ENCODE measurements around the gene FRAS1. TPM values are rescaled to one million over a fixed set of nuclear protein-coding genes. Genes with fewer than 3 reads are reported as not detected.
"Not testable (repeated sequence)": the region's sequence is repeated elsewhere in the genome, so short reads cannot be mapped to it uniquely, and the experiment has no call there.

FRAS1 gene
- total and polyA plus RNA-seq, 8 donors: 15.3 to 48.9 (median 40.4) TPM

GRCh38 chr4:78324625-78325024 lies 267.5 kb downstream of the FRAS1 start:
- Histone ChIP-seq H3K4me3 (no peak overlapping the region), H3K9me3 (no peaks in the 10 kb centered on the region), H3K27ac (no peak overlapping the region), H3K36me3 (no peaks in the 10 kb centered on the region), H3K27me3 (no peaks in the 10 kb centered on the region), H3K4me1 (no peaks in the 10 kb centered on the region)
- intact Hi-C loops (cut with DNase I): no loop called here
- no peak for DNase-seq
- TF ChIP-seq CTCF (IDR thresholded peaks at IDR 0.05): no peak
- no peak for ATAC-seq

GRCh38 chr4:78325271-78326157 lies 268.4 kb downstream of the FRAS1 start:
- Histone ChIP-seq H3K4me3 (no peak overlapping the region), H3K27ac (no peak overlapping the region), H3K27me3 (no peaks in the 10 kb centered on the region), H3K4me1 (no peaks in the 10 kb centered on the region), H3K36me3 (no peaks in the 10 kb centered on the region), H3K9me3 (no peaks in the 10 kb centered on the region)
- intact Hi-C loops (cut with DNase I): no loop called here
- TF ChIP-seq CTCF (IDR thresholded peaks at IDR 0.05): no peak
- no peak for DNase-seq
- ATAC-seq: no peak

GRCh38 chr4:78328591-78328990 lies 271.5 kb downstream of the FRAS1 start:
- intact Hi-C loops (cut with DNase I): not testable (repeated sequence)

GRCh38 chr4:78331186-78331585 lies 274.1 kb downstream of the FRAS1 start:
- no peaks in the 10 kb centered on the region for H3K36me3 ChIP-seq
- H3K4me1 ChIP-seq: no peaks in the 10 kb centered on the region
- H3K4me3 ChIP-seq: no peak overlapping the region
- no peak for ATAC-seq
- H3K27ac ChIP-seq: no peak overlapping the region
- TF ChIP-seq CTCF (IDR thresholded peaks at IDR 0.05): no peak
- H3K9me3 ChIP-seq: no peaks in the 10 kb centered on the region
- no peaks in the 10 kb centered on the region for H3K27me3 ChIP-seq
- intact Hi-C loops (cut with DNase I): no loop called here
- no peak for DNase-seq

More at GRCh38 chr4:78328591-78328990, 271.5 kb downstream of the FRAS1 start:
- H3K36me3 ChIP-seq, ATAC-seq, H3K4me1 ChIP-seq, H3K9me3 ChIP-seq, H3K4me3 ChIP-seq, H3K27ac ChIP-seq, DNase-seq, H3K27me3 ChIP-seq: not testable (repeated sequence)

GRCh38 chr4:78331965-78332364 lies 274.8 kb downstream of the FRAS1 start:
- intact Hi-C loops (cut with DNase I): no loop called here
- no peaks in the 10 kb centered on the region for H3K27me3 ChIP-seq
- ATAC-seq (no peak), DNase-seq (no peak)
- H3K4me1 ChIP-seq: no peaks in the 10 kb centered on the region
- no peaks in the 10 kb centered on the region for H3K9me3 ChIP-seq
- H3K4me3 ChIP-seq: no peak overlapping the region
- H3K27ac ChIP-seq: no peak overlapping the region
- no peaks in the 10 kb centered on the region for H3K36me3 ChIP-seq
- TF ChIP-seq CTCF (IDR thresholded peaks at IDR 0.05): no peak
